Measurements from ENCODE around the gene BLACAT1.

DNA sequence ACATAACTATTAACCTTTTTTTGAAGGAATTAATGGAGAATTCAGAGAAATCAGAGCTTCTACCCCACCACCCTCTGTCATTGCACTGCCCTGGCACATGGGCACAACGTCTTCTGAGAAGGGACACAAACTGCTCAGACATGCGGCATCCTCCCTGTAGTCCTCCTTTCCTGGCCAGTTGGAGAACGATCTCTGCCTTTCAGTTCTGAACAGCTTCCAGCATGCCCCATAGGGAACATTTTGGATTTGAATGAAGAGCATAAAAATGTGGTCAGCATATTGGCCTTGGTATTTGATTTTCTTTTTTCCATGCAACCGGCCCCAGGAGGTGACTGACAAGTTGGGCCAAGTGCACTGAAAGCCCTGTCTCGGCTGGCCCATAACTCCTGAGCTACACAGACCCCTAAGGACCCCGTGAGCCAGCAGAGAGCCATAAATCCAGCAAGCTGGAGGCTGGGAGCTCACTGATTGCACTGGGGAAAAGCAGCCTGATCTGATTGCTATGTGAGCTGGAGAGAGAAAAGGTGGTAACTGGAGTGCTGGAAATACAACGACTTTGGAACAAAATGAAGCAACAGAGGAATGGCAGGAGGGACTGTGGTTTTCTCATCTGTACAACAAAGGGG lies 10.9 kb upstream of the BLACAT1 start:
- TF ChIP-seq, protein P1, sequence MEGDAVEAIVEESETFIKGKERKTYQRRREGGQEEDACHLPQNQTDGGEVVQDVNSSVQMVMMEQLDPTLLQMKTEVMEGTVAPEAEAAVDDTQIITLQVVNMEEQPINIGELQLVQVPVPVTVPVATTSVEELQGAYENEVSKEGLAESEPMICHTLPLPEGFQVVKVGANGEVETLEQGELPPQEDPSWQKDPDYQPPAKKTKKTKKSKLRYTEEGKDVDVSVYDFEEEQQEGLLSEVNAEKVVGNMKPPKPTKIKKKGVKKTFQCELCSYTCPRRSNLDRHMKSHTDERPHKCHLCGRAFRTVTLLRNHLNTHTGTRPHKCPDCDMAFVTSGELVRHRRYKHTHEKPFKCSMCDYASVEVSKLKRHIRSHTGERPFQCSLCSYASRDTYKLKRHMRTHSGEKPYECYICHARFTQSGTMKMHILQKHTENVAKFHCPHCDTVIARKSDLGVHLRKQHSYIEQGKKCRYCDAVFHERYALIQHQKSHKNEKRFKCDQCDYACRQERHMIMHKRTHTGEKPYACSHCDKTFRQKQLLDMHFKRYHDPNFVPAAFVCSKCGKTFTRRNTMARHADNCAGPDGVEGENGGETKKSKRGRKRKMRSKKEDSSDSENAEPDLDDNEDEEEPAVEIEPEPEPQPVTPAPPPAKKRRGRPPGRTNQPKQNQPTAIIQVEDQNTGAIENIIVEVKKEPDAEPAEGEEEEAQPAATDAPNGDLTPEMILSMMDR (IDR thresholded peaks at IDR 0.05): no peak
- no peak for TF ChIP-seq POLR2A (IDR thresholded peaks at IDR 0.05)
